Glutamatergic neuron (in vitro differentiated cells): ENCODE measurements around the gene ACOT11. TPM values are rescaled to one million over a fixed set of nuclear protein-coding genes. Genes with fewer than 3 reads are reported as not detected.

Experiments used
- DNase-seq: peaks from one replicate; pipeline ENCODE4 v3.0.0; 2022
- H3K27ac Mint-ChIP-seq: one replicate; pipeline ENCODE4 v1.8.0; 2020; ENCODE audit warnings: mild to moderate bottlenecking, mixed read lengths, inconsistent platforms; ENCODE audit not compliant: unreplicated experiment
- H3K27me3 Mint-ChIP-seq: one replicate; pipeline ENCODE4 v1.8.0; 2020; ENCODE audit warnings: mild to moderate bottlenecking, moderate library complexity, mixed read lengths, inconsistent platforms; ENCODE audit not compliant: unreplicated experiment
- H3K36me3 Mint-ChIP-seq: one replicate; pipeline ENCODE4 v1.8.0; 2020; ENCODE audit warnings: mild to moderate bottlenecking, mixed read lengths, inconsistent platforms; ENCODE audit not compliant: unreplicated experiment
- H3K4me1 Mint-ChIP-seq: one replicate; pipeline ENCODE4 v1.8.0; 2020; ENCODE audit warnings: mild to moderate bottlenecking, low read depth, mixed read lengths, inconsistent platforms; ENCODE audit not compliant: unreplicated experiment
- H3K4me3 Mint-ChIP-seq: one replicate; pipeline ENCODE4 v1.8.0; 2020; ENCODE audit warnings: mild to moderate bottlenecking, mixed read lengths, inconsistent platforms; ENCODE audit not compliant: unreplicated experiment
- H3K9me3 Mint-ChIP-seq: one replicate; pipeline ENCODE4 v1.8.0; 2020; ENCODE audit warnings: mild to moderate bottlenecking, moderate library complexity, mixed read lengths, inconsistent platforms; ENCODE audit not compliant: unreplicated experiment
- long read RNA-seq: library from polyadenylated mRNA; unstranded; transcript quantifications from one replicate; pipeline ENCODE4 v2.0.0, GENCODE V29; 2020; ENCODE audit not compliant: unreplicated experiment
- total RNA-seq: library from RNA; stranded (reverse); fragmentation: NEBNext Ultra II Directional; extraction: Animal tissue kit (Norgen Biotek cat#: 25700); gene quantifications from one replicate; pipeline ENCODE4 v1.2.1, GENCODE V29; 2021; ENCODE audit not compliant: unreplicated experiment
- TF ChIP-seq, protein P1 (sequence below): fragments of 200-600 bp; sonication (generic); IDR thresholded peaks from one replicate; pipeline ENCODE4 v1.5.0; 2021; ENCODE audit not compliant: partially characterized antibody, unreplicated experiment

Gene ACOT11
- total RNA-seq = 0.32 TPM
- long read RNA-seq = 0 reads

GRCh38 chr1:54547601-54548388 is at the start of gene ACOT11:
Gene ACOT11, plus strand, starts transcription at chr1:54548228. Its CDS starts 82 bp downstream, at chr1:54548310.
- Mint-ChIP-seq H3K36me3 (no peaks in the 10 kb centered on the region), H3K27me3 (peaks cover 7% of the 10 kb centered on the region), H3K4me3 (no peak within 1 kb of the TSS), H3K9me3 (peaks cover 6% of the 10 kb centered on the region), H3K27ac (peak within 1 kb of the TSS; percentile 18), H3K4me1 (peaks cover 13% of the 10 kb centered on the region)
- TF ChIP-seq, protein P1, sequence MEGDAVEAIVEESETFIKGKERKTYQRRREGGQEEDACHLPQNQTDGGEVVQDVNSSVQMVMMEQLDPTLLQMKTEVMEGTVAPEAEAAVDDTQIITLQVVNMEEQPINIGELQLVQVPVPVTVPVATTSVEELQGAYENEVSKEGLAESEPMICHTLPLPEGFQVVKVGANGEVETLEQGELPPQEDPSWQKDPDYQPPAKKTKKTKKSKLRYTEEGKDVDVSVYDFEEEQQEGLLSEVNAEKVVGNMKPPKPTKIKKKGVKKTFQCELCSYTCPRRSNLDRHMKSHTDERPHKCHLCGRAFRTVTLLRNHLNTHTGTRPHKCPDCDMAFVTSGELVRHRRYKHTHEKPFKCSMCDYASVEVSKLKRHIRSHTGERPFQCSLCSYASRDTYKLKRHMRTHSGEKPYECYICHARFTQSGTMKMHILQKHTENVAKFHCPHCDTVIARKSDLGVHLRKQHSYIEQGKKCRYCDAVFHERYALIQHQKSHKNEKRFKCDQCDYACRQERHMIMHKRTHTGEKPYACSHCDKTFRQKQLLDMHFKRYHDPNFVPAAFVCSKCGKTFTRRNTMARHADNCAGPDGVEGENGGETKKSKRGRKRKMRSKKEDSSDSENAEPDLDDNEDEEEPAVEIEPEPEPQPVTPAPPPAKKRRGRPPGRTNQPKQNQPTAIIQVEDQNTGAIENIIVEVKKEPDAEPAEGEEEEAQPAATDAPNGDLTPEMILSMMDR = no peak
- DNase-seq = no peak

DNA sequence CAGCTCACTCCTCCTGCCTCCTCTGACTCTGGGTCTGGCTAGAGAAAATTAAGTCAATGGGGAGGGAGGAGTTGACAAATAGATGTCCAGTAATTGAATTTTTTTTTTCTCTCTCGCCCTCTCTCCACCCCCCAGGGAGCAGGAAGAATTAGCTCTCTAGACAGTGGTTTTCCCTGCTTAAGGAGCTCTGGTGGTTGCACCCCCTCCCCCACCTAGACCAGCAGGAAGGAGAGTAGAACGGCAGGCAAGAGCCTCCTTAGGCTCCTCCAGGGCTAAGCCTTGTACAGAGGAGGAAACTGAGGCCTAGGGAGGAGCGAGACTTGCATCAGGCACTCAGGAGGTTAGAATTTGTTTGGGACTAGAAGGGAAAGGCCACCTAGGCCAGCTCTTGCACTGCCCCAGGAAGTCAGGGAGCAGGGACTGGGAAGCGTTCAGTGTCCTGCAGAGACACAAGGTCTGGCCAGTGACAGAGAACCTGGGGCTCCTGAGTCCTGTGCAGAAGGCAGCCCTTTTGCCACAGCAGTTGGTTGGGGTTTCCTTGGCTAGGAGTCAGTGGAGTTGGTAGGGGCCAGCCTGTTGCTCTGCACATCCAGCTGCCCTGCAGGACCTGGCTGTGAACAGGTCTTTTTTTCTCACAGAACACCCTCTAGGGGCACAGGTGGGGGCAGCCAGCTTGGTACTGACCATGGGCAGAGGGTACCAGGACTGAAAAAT is 49.5 kb upstream of the ACOT11 start:
- H3K9me3 Mint-ChIP-seq = peaks cover 2% of the 10 kb centered on the region
- peaks cover 6% of the 10 kb centered on the region for H3K27me3 Mint-ChIP-seq
- DNase-seq = peak; percentile 51
- TF ChIP-seq, protein P1 = no peak
- H3K4me1 Mint-ChIP-seq = peaks cover 18% of the 10 kb centered on the region
- no peaks in the 10 kb centered on the region for H3K36me3 Mint-ChIP-seq
- H3K4me3 Mint-ChIP-seq = peak overlapping the region; percentile 77
- H3K27ac Mint-ChIP-seq = no peak overlapping the region

GRCh38 chr1:54499097-54499359 is 49.0 kb upstream of the ACOT11 start:
- Mint-ChIP-seq H3K27ac (no peak overlapping the region), H3K36me3 (no peaks in the 10 kb centered on the region), H3K9me3 (peaks cover 2% of the 10 kb centered on the region), H3K4me1 (peaks cover 18% of the 10 kb centered on the region), H3K4me3 (peak overlapping the region; percentile 77), H3K27me3 (peaks cover 6% of the 10 kb centered on the region)
- TF ChIP-seq, protein P1 = no peak
- no peak for DNase-seq

DNA sequence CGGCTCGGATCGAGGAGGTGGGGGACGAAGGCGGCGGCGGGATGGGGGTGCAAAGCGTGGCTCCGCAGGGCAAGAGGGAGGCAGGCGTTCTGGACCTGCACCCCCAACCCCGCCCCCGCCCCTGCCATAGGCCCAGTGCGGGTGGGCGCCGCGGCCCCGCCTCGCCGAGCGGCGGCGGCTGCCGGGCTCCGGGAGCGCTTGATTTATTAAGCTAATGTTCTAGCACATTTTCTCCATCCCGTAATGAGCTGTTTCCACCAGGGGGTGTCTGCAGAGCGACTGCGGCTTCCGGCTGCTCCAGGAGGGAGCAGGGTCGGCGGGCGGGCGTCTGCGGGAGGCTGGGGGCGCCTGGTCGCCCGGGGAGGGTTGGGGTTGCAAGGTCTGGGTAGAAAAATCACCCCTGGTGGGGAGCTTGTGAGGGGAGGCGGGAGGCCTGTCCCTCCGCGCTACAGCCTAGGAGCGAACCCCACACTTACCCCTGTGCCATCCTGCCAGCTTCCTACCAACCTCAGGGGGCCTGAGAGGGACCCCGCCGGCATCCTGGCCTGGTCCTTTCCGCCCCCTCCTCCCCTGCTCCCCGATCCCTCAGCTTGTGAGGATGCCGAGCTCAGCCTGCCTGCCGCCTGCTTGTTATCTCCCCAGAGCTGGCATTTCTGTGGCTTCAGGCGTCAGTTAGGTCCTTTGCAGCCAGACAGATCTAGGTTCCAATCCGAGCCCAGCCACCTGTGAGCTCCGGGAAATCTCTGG is 48.5 kb upstream of the ACOT11 start:
- Mint-ChIP-seq H3K4me3 (peak overlapping the region; percentile 77), H3K36me3 (no peaks in the 10 kb centered on the region), H3K4me1 (peaks cover 18% of the 10 kb centered on the region), H3K9me3 (peaks cover 2% of the 10 kb centered on the region), H3K27me3 (peaks cover 6% of the 10 kb centered on the region), H3K27ac (no peak overlapping the region)
- peak; percentile 69 for DNase-seq
- TF ChIP-seq, protein P1 = peak; percentile 49
